DLD1 (cell line): ENCODE measurements around the gene HEXA.

Experiments
- in situ Hi-C: cut with HindIII; loops from 2 replicates; pipeline ENCODE4 v1.10.0; 2017; ENCODE audit warnings: low sequenced_read_pairs

The HEXA gene

GRCh38 chr15:72323752-72324151 is 52.1 kb downstream of the HEXA start:
- in situ Hi-C loops = no loop called here

- in situ Hi-C loops = no loop called here
Measured at GRCh38 chr15:72319985-72320671, 55.7 kb downstream of the HEXA start, which contains the start of gene CELF6. Gene CELF6, minus strand, starts transcription at chr15:72320157. Its CDS starts 283 bp downstream, at chr15:72319874.

GRCh38 chr15:72319360-72319984 is 56.3 kb downstream of the HEXA start:
- in situ Hi-C loops = no loop called here

- in situ Hi-C loops = no loop called here
Measured at GRCh38 chr15:72318408-72318942, 57.3 kb downstream of the HEXA start.

GRCh38 chr15:72315706-72316370 is 60.0 kb downstream of the HEXA start:
- in situ Hi-C loops = no loop called here

- in situ Hi-C loops = no loop called here
Measured at GRCh38 chr15:72313881-72314280, 61.9 kb downstream of the HEXA start.

GRCh38 chr15:72313448-72313840 is 62.4 kb downstream of the HEXA start:
- in situ Hi-C loops = no loop called here

- in situ Hi-C loops = no loop called here
Measured at GRCh38 chr15:72312605-72313447, 63.0 kb downstream of the HEXA start.

- in situ Hi-C loops = no loop called here
Measured at GRCh38 chr15:72307026-72307425, 68.8 kb downstream of the HEXA start.

- in situ Hi-C loops = no loop called here
Measured at GRCh38 chr15:72306211-72306785, 69.5 kb downstream of the HEXA start.

- in situ Hi-C loops = no loop called here
Measured at GRCh38 chr15:72304596-72304995, 71.2 kb downstream of the HEXA start.

GRCh38 chr15:72302955-72303354 is 72.9 kb downstream of the HEXA start:
- in situ Hi-C loops = no loop called here
